Renal pelvis (tissue), 12 donors: ENCODE data around the gene APBB2. TPM values are rescaled to one million over a fixed set of nuclear protein-coding genes. Genes with fewer than 3 reads are reported as not detected.

Source experiments
- DNase-seq: peaks from one replicate; pipeline ENCODE4 v3.0.0-alpha.2; 2013
- long read RNA-seq, 16 experiments: transcript quantifications; one replicate each; lab custom pipeline, GENCODE V29; 2026
- polyA plus RNA-seq, 3 donors: library from polyadenylated mRNA; unstranded; fragments of 120-200 nt; gene quantifications; one replicate each; pipeline ENCODE4 v1.2.1, GENCODE V29; 2013; ENCODE audit not compliant: insufficient read length in 3 of 3

Gene APBB2
- 10 to 100 TPM; 43.3 to 59.5 (median 59.4) TPM for polyA plus RNA-seq
- long read RNA-seq, donor 1, partial matches to known transcripts: 0 of 1 reads
- long read RNA-seq, donor 1, other reads (novel, unspliced or antisense): 0 of 1 reads
- long read RNA-seq, donor 2, partial matches to known transcripts: 0 of 10 reads
- long read RNA-seq, donor 2, other reads (novel, unspliced or antisense): 0 of 10 reads
- long read RNA-seq, donor 3, transcript APBB2-204 (7 exons, 1,681 nt): major isoform, 5 of 8 reads
- long read RNA-seq, donor 3, partial matches to known transcripts: 0 of 8 reads
- long read RNA-seq, donor 3, other reads (novel, unspliced or antisense): 0 of 8 reads
- long read RNA-seq, donor 4, partial matches to known transcripts: 5 of 8 reads
- long read RNA-seq, donor 4, other reads (novel, unspliced or antisense): 0 of 8 reads
- long read RNA-seq, donor 5, partial matches to known transcripts: 0 of 4 reads
- long read RNA-seq, donor 5, other reads (novel, unspliced or antisense): 0 of 4 reads
- long read RNA-seq, donor 6, partial matches to known transcripts: 7 of 9 reads
- long read RNA-seq, donor 6, other reads (novel, unspliced or antisense): 0 of 9 reads
- long read RNA-seq, donor 7, partial matches to known transcripts: 0 of 5 reads
- long read RNA-seq, donor 7, other reads (novel, unspliced or antisense): 0 of 5 reads
- long read RNA-seq, donor 8, partial matches to known transcripts: 0 of 8 reads
- long read RNA-seq, donor 8, other reads (novel, unspliced or antisense): 0 of 8 reads
- long read RNA-seq, donor 9, full-length matches to known transcripts: 3 of 3 reads
- long read RNA-seq, donor 9, partial matches to known transcripts: 0 of 3 reads
- long read RNA-seq, donor 9, other reads (novel, unspliced or antisense): 0 of 3 reads
- long read RNA-seq, donor 10, partial matches to known transcripts: 9 of 11 reads
- long read RNA-seq, donor 10, other reads (novel, unspliced or antisense): 0 of 11 reads
- long read RNA-seq, donor 11, partial matches to known transcripts: 0 of 3 reads
- long read RNA-seq, donor 11, other reads (novel, unspliced or antisense): 0 of 3 reads
- long read RNA-seq, donor 12, full-length matches to known transcripts: 5 of 11 reads
- long read RNA-seq, donor 12, partial matches to known transcripts: 6 of 11 reads
- long read RNA-seq, donor 12, other reads (novel, unspliced or antisense): 0 of 11 reads
- long read RNA-seq, donor 13, partial matches to known transcripts: 0 of 2 reads
- long read RNA-seq, donor 13, other reads (novel, unspliced or antisense): 0 of 2 reads
- long read RNA-seq, donor 14, partial matches to known transcripts: 15 of 22 reads
- long read RNA-seq, donor 14, other reads (novel, unspliced or antisense): 0 of 22 reads
- long read RNA-seq, donor 15, partial matches to known transcripts: 0 of 2 reads
- long read RNA-seq, donor 15, other reads (novel, unspliced or antisense): 0 of 2 reads
- long read RNA-seq, donor 16, partial matches to known transcripts: 0 of 1 reads
- long read RNA-seq, donor 16, other reads (novel, unspliced or antisense): 0 of 1 reads

DNA sequence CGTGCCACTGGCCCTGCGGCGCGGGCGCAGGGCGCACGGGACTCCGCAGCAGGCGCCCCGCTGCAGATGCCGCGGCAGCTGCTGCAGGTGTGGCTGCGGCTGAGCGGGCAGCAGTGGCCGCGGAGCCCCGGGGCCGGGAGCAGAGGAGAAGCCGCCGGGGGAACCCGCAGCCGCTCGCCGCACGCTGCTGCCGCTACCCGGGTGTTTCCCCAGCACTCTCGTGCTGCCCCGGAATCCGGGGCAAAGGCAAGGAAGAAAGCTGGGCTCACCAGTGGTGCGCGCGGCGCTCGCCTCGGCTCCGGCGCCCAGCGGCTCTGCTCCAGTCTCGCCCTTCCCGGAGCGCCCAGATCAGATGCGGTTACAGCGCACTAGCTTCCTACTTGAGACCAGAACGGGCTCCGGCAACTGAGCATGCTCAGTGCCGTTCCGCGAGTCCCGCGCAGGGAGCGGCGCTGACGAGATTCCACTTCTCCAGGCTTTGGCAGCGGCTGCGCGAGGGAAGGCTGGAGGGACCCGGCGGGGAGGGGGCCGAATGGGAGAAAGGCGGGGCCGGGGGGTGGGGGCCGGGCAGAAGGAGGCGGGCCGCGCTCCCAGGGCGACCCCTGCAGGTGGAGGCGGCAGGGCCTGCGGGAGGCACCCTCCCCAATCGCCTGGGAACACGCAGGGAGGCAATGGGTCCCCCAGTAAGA, at the start of gene APBB2:
APBB2 (minus strand) TSS at position 407 of the 689 bp plus-strand sequence. CDS start 181,288 bp downstream, outside the sequence.
- peak; percentile 97 for DNase-seq

DNA sequence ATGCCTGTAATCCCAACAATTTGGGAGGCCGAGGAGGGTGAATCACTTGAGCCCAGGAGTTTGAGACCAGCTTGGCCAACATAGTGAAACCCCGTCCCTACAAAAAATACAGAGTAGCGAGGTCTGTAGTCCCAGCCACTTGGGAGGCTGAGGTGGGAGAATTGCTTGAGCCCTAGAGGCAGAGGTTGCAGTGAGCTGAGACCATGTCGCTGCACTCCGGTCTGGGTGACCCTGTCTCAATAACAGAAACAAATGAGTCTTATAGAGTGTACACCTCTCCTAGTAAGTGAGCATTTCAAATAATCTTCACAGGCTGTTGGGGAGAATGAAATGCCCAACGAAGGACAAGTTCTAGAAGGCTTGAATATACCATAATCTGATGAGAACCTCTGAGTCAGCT, 47.9 kb upstream of the APBB2 start:
- DNase-seq: no peak

DNA sequence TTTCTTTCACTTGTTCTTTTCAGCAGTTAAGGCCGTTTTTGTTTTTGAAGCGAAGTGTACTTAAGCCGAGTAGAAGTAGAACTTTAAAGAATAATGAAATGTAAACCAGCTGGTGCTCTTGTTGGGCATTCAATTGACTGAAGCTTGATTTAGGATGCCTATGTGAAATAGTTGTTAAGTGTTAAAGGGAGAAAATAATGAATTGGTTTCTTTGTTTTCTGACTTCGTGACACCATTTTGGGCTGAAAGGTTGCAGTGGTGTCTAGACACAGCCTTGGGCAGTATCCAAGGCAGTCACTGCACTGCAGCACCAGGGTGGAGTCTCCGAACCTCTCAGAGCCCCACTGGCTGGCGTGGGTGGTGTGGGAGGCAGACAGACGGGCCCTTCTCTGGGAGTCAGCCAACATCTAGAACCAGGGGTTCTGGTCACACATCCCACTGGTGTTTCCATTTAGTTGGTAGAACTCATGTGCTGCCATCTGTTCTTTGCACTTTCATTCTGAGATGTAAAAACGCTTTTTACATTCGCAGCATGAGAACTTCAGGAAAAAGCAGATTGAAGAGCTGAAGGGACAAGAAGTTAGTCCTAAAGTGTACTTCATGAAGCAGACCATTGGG, 45.9 kb upstream of the APBB2 start:
- no peak for DNase-seq

DNA sequence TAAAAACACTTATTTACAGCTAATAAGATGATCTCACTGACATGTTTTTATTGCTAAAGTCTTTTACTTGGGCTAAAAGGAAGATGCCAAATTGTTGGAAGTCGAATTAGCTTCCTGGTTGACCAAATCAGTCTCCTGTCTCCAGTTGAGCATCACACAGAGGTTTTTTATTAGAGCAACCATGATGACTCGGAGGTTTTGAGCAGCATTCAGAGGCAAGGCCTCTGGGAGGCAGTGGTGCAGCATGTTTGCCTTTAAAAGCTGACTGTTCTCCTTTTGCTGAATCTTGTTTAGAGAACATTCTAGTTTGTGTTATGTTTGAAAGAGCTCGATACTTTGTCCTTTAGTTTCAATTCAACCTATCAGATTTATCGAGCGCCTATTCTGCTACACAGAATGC, 44.4 kb upstream of the APBB2 start:
- peak; percentile 53 for DNase-seq

DNA sequence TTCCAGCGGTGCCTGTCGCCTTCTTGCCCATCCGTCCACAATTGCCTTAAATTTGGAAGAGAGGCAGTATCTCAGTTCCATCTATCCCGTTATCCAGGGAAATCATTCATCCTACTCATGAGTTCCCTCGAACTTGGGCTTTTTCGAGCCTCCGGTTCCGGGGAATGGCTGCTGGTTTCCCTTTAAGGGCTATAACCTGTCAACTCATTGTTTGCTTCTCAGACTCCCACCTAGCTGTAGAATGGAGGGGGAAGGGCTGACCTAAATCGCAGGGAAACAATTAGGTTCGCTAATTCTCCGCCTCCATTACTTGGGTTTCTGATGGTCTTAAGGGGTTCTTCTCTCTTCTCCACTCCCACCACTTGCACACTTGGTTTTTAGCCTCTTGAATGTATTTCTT, 43.6 kb upstream of the APBB2 start:
- no peak for DNase-seq

DNA sequence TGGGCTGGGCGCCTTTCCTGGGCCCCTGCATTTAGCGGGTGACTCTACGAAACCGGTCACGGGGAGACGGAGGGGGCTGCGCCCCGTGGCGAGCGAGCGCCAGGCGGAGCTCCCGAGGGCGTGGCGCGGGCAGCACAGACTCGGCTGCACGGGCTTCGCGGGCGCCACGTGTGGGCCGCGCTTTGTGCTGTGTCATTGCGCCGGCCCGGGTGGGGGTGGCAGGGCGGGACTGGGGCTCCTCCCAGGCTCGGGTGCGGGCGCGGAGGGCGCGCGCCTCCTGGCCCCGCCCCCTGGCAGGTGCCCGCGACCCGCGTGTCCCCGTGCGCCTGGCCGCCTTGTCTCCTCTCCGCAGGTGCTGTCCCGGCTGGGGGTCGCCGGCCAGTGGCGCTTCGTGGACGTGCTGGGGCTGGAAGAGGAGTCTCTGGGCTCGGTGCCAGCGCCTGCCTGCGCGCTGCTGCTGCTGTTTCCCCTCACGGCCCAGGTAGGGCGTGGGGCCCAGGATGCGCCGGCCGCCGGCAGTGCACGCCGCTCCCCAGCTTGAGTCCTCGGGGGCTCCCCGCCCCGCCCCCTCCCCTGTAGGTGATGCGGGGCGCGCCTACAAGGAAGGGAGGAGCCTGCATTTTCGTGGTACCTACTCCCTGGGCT, 43.0 kb upstream of the APBB2 start:
- no peak for DNase-seq

DNA sequence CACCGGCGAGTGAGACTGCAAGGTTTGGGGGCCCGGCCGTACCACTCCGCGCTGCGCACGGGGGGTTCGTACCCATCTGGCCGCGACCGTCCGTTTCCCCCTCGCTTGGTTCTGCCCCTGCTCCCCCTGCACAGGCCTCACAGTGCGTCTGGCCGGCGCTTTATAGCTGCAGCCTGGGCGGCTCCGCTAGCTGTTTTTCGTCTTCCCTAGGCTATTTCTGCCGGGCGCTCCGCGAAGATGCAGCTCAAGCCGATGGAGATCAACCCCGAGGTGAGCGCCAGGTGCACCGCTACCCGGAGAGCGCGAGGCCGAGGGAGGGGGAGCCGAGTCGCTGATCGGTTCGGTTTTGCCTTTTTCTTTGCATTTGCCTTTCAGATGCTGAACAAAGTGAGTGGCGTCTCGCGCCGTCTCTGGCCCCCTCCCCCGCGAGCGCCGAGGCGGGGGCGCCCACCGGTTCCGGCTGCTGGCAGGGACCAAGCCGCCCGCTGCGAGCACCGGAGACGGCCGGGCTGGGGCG, 42.5 kb upstream of the APBB2 start, which contains the start of gene UCHL1:
UCHL1 (plus strand) TSS at position 189 of the 517 bp plus-strand sequence; CDS start at position 238, 49 bp downstream.
- DNase-seq: peak; percentile 83

DNA sequence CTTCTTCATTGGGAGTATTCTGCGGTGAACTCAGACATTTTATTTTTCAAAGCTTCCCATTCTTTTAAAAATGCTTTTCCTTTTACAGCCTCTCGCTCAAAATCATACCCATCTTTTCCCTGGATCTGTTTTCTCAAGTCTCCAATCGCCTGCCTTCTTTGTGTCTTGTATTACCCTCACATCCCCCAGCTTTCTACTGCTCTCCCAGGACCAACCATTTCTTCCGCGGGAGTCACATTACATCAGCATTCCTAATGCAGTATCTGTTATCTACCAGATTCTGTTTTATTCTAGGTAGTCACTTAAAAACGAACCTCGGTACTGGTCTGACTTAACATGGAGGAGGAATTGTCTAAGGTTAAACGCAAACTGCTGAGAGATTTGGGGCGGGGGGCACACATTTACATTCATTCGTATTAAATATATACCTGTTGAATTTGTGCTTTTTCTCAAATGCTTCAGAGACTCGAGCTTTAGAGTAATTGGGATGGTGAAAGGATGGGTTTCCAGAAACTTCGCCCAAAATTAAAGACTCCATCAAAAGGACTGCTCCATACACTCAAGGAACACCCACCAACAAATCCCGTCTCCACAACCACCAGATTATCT, 41.9 kb upstream of the APBB2 start:
- peak; percentile 35 for DNase-seq

DNA sequence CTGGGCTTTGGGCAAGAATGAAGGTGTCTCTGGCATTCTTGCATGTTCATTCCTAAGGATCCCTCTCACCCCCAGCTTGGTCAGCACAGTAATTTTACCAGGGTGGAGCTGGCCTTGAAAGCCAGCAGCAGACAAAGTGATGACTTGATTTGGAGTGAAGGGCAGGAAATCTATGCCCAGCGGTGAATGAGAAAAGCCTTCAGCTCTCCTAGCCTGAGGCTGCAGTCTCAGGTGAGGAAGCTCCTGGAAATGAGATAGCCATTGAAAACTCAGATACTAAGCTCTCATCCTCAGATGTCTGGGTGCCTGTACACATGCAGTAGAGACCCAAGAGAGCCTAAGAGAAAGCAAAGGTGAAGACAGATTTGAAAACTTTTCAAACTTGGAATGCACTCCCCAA, 31.6 kb upstream of the APBB2 start:
- no peak for DNase-seq

DNA sequence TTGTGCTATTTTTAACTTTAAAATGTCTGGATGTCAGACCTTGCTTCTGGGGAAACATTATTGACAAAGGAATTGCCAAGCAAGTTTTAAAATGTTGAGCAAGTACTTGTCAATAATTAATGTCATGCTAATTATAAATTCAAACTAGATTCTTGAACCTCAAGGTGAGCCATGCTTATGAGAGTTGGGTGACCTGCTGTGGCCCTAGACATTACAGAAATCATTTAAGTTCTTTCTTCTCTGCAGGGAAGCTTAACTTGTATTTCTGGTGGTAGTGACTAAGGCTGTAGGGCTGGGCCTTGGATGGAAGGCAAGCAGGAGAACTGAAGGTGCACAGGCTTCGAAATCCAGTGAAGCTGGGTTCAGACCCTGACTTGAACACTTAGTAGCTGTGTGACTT, 27.6 kb upstream of the APBB2 start:
- DNase-seq: no peak

DNA sequence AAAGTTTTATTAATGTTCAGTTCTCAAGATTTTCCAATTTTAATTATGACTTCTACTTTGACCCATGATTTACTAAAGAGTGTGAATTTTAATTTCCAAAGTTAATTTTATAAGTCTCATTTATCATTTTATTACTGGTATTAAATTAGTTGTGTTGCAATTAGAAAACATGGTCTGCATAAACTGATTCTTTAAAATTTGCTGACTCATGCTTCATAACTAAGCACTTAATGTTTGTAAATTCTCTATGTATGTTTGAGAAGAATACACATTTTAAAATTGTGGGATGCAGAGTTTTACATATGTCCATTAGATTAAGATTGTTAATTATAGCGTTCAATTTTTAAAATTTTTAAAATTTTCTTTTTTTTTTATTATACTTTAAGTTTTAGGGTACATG, 22.2 kb upstream of the APBB2 start:
- DNase-seq: no peak

DNA sequence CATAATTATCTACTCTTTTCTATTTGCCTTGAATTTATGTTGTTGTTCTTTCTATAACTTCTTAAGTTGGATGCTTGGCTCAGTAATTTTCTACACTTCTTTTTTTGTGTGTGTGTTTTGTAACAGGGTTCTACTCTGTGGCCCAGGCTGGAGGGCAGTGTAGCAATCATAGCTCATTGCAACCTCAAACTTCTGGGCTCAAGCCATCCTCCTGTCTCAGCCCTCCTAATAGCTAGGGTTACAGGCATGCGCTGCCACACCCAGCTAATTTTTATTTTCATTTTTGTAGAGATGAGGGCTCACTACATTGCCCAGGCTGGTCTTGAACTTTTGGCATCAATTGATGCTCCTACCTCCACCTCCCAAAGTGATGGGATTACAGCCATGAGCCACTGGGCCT, 21.7 kb upstream of the APBB2 start:
- DNase-seq: no peak

DNA sequence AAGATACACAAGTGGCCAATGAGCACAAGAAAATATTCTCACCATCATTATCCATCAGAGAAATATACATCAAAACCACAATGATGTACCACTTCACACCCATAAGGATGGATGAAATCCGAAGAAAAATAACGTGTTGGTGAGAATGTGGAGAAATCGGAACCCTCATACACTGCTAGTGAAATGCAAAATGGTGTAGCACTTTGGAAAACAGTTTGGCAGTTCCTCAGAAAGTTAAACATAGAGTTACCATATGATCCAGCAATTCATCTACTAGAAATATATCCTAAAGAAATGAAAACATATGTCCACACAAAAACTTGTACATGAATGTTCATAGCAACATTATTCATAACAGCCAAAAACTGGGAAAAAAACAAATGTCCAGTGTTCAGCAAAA, 18.5 kb upstream of the APBB2 start:
- no peak for DNase-seq

DNA sequence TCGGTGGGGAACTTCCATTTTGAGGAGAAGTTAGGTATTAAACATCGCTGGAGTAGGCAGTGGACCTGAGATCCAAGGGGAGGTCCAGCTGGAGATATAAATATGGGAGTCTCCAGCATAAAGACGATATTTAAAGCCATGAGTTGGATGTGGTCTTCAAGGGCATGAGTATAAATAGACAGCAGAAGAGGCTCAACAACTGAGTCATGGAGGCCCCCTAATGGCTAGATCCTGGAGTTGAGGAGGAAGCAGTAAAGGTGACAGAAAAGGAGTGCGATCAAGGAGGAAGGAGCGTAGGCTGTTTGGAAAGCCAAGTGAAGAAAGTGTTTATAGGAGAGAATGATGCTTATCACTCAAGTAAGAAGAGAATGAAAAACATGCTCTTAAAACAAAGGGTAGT, 18.1 kb upstream of the APBB2 start:
- DNase-seq: no peak

DNA sequence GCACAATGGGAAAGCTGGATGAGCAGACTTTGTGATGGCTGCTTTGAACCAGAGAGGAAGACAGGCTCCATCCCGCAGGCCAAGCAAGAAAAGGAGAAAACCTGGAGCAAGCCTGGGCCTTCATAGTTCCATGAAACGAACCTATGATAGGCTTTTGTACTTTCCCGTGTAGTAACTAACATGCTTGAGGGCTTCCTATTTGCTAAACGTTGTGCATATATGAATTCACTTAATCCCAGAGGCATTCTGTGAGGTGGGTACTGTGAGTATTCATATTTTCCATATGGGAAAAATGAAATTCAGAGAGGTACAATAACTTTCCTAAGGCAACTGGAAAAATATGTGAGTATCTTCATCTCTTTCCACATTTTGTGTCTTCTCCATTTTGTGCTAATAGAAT, 13.6 kb upstream of the APBB2 start:
- no peak for DNase-seq

DNA sequence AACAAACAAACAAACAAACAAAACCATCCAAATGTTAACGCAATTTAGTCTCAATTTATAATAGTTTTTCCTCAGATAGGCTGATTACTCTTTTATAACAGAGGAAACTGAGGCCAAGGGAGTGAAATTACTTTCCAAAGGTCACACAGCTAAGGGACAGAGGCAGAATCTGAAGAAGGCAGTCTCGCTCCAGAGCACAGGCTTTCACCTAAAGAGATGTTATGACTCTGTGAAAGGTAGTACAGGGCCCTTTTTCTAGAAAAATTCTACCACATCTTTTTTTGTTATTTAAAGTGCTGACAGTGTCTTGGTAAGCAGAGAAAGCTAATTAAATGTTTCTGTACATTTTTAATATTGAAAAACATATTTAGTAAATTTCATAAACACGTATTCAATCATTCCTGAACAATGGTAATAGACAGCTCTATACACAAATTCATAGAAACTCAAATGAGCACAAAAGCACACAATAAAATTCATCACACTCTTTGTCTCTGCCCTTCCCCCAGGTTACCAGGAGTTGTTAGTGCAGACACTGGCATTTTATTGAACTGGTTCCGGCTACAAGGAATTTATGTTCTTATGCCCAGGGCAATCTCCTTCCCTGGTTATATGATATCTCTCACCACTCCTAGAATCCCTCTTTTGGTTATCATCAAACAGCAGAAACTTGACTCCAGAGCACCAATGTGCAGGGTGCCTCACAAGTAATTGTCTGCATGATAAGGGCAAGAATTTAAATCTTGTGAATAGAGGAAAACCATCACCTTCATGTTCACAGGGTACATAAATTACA, 7.7 kb upstream of the APBB2 start:
- no peak for DNase-seq

DNA sequence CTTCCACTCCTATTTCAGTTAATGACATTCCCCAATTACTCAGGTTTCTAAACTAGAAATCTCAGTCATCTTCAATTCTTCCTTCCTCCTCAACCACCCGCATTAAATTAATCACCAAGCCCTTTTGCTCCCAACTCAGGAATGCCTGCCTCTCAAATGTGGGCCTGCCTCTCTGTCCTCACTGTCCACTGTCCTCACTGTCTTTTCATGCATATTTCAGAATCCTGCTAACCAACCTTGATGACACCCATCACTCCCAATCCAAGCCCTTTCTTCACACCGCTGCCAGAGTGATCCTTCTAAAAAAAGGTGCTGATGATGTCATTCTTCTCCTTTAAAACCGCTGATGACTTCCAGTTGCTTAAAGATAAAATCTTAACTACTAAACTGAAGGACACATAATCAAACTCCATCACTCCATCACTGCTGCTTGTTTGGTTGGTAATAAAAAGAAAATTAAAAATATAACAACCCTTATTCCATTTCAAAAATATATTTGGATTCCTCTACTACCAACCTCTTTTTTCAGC, 5.1 kb upstream of the APBB2 start:
- no peak for DNase-seq

DNA sequence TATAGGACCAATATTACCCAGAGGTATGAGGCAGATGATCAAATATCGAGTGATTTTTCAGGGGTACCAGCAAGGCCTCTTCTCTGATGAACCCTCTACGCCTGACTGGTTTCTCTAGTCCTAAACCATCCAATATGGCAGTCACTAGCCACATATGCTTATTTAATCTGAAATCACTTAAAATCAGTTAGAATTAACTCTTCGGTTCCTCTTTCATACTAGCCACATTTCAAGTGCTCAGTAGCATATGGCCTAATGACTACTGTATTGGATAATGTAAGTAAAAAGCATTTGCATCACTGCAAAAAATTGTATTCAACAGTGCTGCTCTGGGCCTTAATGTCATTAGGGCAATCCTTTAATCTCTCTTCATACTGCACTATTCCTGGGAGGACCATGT, 4.4 kb upstream of the APBB2 start:
- DNase-seq: no peak
